NB4 (cell line): Measurements from ENCODE around the gene PXT1.

ENCODE experiments used
- CTCF ChIP-seq: IDR thresholded peaks from one replicate; pipeline ENCODE4 v1.5.1; 2012; ENCODE audit warnings: low read depth, low read length
- MAX ChIP-seq: IDR thresholded peaks from 2 replicates; pipeline ENCODE4 v1.6.1; 2011; ENCODE audit warnings: low read depth, low read length
- MYC ChIP-seq: IDR thresholded peaks from 2 replicates; pipeline ENCODE4 v1.6.1; 2011; ENCODE audit warnings: low read depth, low read length
- POLR2A ChIP-seq: IDR thresholded peaks from 2 replicates; pipeline ENCODE4 v1.6.1; 2011; ENCODE audit warnings: mild to moderate bottlenecking; ENCODE audit not compliant: insufficient read length; ENCODE audit errors: extremely low read depth

DNA sequence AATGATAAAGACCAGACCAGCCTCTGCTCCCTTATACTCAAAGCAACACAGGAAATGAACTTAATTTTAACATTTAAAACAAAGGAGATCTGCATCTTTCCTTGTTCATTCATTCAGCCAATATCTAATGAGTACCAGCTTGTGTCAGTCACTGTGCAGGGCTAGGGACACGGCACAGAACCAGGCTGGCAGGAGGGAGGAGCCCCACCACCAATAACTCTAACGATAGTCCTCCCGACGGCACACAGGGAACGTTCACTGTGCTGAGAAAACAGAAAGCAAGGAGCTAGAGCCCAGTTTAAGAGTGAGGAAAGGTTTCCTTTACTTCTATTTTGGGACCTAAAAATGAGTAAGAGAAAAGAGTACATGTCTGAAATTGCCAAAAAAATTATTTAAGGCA, 65.1 kb downstream of the PXT1 start:
- TF ChIP-seq CTCF (no peak), POLR2A (no peak), MYC (no peak), MAX (no peak)
